GM19324 (cell line): ENCODE measurements around the gene MIS18BP1.

Experiments used
- ATAC-seq: cut with Tn5 transposase; IDR thresholded peaks from one replicate; pipeline ENCODE4 v1.9.1; 2021; ENCODE audit warnings: mild to moderate bottlenecking, moderate library complexity; ENCODE audit not compliant: unreplicated experiment, low FRiP score

The MIS18BP1 gene

GRCh38 chr14:45156067-45156466 is 96.9 kb downstream of the MIS18BP1 start:
- no peak for ATAC-seq
